HL-60/S4 (cell line): ENCODE data around the gene TMTC2.

Experiments used
- in situ Hi-C: fragments of 300-500 bp; cut with MboI; formaldehyde crosslinking; loops from 2 replicates; pipeline ENCODE4 v1.14.3; 2022; ENCODE audit warnings: low sequenced_read_pairs

Gene TMTC2

DNA sequence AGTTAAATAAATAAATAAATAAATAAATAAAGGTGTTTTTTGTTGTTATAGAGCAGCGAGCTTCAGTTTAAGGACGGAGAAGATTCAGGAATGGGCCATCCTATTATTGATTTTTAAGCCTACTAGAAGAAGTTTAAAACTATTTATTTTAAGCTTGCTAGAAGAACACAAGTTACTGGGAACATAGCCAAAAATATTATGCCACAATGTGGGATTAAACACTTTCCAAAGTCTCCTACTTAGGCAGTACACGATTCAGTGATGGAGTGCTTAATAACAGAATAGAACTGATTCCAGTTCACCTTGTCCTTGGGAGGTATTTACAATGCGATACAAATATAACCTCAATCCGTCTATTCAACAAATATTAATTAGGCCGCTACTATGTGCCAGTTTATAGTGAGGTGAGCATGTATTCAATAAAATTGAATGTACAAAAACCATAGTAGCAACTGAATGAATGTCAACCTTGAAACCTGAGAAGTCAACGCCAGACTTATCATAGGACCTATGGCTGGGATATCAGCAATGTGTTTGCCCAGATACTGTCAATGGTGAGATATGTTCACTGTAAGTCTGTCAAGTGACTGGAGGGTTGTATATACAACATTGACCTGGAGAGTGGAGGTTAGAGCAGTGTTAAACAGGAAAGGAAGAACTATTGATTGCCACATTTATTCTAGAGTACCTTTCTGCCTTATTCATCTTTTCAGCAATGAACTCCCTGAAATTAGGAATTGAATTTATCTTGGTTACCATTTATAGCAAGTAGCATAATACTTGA, 486.4 kb downstream of the TMTC2 start:
- in situ Hi-C loops, result no loop called here

DNA sequence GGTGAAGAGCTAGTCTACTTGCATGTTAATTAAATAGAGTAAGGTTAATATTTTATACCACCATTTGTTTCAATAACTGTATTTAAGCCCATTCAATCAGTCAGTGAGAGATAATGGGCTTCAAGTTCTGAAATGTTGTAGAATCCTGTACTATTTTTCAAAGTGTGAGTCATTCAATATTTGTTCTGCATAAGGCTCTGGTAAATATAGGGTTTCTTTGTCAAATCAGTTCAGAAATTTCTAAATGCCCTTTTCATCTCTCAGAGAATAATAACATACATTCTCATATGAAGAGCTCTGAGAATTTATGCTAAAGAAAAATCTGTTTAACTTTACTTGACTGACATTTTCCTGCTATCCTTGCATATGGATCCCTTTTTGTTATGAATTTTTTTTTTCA, 493.3 kb downstream of the TMTC2 start:
- in situ Hi-C loops, result no loop called here

DNA sequence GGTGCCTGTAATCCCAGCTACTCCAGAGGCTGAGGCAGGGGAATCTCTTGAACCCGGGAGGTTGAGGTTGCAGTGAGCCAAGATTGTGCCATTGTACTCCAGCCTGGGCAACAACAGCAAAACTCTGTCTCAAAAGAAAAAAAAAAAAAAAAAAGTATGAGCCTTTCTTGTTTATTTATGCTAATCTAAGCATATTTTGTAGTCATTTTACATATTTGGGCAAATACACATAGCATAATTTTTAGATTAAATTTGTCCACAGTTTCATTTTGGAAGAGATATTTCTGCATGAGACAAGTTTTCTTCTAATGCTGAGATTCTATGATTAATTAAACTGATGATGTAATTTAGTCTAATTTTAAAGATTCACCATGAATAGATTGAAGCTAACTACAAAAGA, 494.4 kb downstream of the TMTC2 start:
- in situ Hi-C loops, result no loop called here

DNA sequence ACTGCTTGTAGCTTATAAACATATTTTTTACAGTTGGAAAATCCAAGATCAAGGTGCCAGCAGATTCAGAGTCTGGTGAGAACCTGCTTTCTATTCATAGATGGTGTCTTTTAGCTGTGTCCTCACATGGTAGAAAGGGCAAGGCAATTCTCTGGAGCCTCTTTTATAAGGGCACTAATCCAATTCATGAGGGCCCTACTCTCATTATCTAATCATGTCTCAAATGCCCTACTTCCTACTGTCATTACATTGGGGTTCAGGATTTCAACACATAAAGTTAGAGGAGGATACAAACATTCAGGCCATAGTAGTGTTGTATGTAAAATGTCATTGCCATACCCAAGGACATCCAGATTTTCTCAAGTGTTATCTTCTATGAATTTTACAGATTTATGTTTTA, 496.4 kb downstream of the TMTC2 start:
- in situ Hi-C loops, result no loop called here
